NCI-H1048 (cell line): Measurements from ENCODE around the gene PUS7L.
"Not testable (repeated sequence)": the region's sequence is repeated elsewhere in the genome, so short reads cannot be mapped to it uniquely, and the experiment has no call there.

Experiments
- DNase-seq: peaks from one replicate; lab custom pipeline; 2025; lab: John Stamatoyannopoulos, UW

Gene PUS7L

DNA sequence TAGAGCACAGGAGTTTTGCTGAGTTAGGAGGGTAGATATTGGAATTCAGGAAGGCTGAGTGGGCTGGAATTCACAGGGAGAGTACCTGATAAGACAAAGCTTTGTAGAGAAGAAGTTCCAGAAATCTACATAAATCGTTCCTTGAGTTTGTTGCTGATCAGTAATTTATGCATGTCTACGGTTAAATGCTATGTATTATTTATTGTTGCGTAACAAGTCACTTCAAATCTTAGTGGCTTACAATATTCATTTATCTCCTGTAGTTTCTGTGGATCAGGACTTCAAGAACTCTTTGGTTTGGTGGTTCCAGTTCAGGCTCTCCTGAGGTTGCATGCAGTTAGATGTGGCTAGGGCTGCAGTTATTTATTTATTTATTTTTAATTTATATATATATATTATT lies 7.8 kb downstream of the PUS7L start:
- DNase-seq = no peak

DNA sequence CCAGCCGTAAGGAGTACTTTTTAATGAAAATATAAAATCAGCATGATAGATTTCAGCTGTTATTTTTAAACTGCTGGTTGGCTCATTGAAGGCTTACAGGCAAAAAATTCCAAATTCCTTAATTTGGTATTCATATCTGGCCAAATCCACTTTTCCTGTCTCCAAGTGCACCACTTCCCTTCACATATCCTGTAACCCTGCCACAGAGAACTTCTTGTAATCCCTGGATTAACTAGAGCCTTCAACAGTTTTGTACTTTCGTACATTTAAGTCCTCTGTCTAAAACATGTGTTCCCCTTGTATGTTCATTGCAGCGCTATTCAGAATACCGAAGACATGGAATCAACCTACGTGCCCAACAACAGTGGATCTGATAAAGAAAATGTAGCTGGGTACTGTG lies 9.6 kb downstream of the PUS7L start:
- DNase-seq = no peak

GRCh38 chr12:43744826-43745225 lies 13.8 kb downstream of the PUS7L start:
- no peak for DNase-seq

DNA sequence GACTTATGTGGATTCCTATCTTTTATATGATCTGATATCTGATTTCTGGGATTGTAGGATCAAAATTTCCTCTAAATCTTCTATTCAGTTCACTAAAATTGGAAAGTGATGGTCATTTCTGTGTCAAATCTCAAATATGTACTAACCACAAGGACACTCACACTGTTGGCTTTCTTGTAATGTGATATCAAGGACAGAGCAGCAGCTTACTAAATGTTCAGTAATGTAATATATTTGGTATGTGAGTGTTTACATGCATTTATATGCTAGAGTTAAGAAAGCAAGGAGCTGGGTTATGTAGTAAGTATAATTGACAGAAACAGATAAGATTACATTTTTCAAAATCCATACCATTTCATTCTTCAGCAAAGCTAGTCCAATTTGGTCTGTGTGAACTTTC lies 16.5 kb downstream of the PUS7L start:
- DNase-seq = no peak

DNA sequence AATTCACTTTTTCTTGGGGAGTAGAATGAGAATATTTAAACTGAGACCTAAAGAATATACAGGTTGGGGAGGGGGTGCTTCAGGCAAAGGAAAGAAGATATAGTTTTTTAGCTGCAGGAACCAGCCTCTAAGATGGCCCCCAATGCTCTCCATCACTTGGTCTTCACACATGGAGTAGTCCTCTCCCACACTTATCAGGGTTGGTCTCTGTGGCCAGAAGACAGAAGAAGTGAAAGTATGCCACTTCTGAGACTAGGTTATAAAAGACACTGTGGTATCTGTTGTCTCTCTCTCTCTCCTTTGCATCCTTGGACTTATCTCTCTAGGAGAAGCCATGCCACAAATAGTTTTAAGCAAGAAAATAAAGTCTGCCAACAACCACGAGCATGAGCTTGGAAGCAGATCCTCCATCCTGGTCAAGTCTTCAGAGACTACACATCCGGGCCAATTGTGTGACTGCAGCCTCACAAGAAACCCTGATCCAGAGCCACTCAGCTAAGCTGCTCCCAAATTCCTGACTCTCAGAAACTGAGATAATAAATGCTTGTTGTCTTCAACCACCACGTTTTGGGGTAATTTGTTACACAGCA lies 18.0 kb downstream of the PUS7L start:
- DNase-seq = no peak

- no peak for DNase-seq
These were observed 20.9 kb downstream of the PUS7L start for GRCh38 chr12:43737646-43738045.

- no peak for DNase-seq
These were observed 21.6 kb downstream of the PUS7L start for GRCh38 chr12:43736927-43737440.

DNA sequence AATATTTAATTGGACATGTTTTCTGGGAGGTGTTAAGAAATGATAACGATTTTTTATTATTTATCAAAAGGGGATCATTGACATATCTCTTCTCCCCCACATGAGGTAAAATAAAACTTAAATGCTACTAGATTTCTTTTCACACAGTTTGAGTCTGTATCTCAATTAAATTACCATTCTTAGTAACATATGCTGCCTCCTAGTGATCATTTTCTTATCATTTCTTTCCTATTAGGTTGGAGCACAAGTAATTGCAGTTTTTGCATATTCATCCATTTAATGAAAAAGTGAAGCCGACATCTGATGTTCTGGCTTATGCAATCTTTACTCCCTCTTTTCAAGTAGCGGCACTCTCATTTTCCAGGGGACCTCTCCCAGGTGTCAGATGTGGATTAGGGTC lies 24.9 kb downstream of the PUS7L start:
- no peak for DNase-seq

DNA sequence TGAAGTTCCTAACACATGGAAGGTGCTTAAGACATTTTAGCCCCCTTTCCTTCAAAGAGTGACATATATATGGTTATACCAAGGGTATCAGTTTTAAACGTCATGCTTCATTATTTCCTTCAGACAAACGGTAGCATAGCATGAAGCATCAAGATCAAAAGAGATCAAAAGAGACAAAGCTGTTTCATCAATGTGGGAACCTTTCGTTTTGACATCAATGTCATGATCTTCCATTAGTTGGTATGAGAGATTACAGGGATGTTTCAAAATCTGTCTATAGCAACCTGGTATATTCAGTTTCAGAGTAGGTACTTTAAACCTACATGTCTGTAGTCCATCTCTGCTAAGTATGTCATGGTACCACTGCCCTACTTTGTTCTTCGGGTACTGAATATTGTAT lies 28.3 kb downstream of the PUS7L start:
- no peak for DNase-seq

- DNase-seq = no peak
These were observed 29.9 kb downstream of the PUS7L start for GRCh38 chr12:43728698-43729097.

GRCh38 chr12:43728117-43728516 lies 30.5 kb downstream of the PUS7L start:
- no peak for DNase-seq

GRCh38 chr12:43723134-43723533 lies 35.5 kb downstream of the PUS7L start:
- no peak for DNase-seq

DNA sequence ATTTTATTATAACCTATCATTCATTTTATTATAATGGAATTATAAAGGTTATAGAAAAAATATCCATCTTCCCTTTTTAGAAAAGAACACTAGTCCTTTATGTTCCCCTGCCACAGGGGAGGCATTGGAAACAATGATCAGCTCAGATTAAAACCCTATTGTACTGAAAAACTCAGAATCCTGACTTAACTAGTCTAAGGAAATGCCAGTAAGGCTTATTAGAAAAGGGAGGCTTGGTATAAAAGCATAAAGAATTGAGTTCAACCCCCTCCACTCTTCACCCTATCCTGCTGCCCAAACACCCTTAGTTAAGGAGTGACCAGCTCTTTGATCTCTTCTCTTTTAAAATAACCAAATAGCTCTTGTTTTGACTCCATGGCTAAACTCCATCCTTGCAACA lies 36.0 kb downstream of the PUS7L start:
- no peak for DNase-seq

DNA sequence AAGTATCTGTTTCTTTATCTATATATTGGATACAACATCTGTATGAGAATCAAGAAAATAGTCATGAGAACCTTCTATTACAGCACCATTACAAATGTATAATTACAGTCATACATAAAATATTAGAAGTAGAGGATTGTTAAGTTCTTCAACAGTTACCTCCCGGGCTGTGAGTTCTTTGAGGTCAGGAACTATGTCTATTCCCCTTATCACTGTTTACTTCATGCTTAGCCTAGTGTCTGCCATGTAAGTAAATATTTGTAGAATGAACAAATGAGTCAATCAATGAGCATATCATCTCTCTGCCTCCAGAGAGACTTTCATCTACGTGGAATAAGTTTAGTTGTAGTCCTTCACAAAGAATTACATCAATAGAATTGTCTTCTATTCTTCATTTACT lies 47.2 kb downstream of the PUS7L start:
- DNase-seq = no peak

- not testable (repeated sequence) for DNase-seq
These were observed 54.8 kb downstream of the PUS7L start for GRCh38 chr12:43703772-43704171.

- not testable (repeated sequence) for DNase-seq
These were observed 57.4 kb downstream of the PUS7L start for GRCh38 chr12:43701194-43701593.

DNA sequence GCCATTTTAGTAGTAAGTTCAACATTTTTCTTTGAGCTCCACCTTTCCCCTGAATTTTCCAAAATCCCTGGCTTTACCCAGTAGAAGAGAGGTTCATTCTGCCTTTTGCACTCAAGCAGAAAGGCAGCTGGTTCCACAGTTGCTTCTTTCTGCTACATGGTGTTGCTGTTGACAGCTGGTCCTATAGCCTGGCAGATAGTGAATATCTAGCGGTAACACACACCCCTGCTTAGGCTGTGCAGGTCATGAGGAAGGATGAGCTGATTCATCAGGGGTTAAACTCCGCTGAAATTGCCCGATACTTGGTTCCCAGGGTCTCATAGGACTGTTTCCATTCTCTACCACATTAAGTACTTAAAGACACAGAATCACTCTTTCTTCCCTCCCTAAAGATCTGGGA lies 62.4 kb downstream of the PUS7L start:
- DNase-seq = no peak

- DNase-seq = no peak
These were observed 63.7 kb downstream of the PUS7L start for GRCh38 chr12:43694879-43695278.

GRCh38 chr12:43692064-43692463 lies 66.5 kb downstream of the PUS7L start:
- no peak for DNase-seq

DNA sequence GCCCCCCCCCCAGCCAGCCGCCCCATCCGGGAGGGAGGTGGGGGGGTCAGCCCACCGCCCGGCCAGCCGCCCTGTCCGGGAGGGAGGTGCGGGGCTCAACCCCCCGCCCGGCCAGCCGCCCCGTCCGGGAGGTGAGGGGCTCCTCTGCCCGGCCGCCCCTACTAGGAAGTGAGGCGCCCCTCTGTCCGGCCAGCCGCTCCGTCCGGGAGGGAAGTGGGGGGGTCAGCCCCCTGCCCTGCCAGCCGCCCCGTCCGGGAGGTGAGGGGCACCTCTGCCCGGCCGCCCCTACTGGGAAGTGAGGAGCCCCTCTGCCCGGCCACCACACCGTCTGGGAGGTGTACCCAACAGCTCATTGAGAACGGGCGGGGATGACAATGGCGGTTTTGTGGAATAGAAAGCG lies 73.1 kb downstream of the PUS7L start:
- DNase-seq = not testable (repeated sequence)

DNA sequence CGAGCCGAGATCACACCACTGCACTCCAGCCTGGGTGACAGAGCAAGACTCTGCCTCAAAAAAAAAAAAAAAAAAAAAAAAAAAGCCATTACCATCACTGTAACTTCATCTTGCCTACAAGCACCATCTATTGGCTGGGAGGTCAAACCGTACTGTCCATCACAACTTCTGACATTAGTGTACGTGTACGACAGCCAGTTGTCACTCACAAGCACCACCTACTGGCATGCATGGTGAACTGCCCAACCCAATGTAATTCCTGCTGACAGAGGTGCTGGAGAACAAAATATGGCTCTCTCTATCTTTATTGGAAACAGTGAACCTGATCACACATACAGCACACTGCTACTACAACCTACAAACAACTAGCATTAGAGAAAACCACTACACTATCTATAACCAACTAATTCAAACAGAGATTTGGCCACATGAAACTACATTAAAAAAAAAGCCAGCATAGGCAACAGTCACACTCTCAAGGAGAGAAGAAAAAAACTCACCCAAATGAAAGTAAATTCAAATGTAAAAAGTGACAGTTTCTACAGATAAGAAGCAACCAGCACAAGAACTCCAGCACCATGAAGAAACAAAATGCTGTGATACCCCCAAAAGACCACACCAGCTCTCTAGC lies 82.3 kb downstream of the PUS7L start:
- no peak for DNase-seq

DNA sequence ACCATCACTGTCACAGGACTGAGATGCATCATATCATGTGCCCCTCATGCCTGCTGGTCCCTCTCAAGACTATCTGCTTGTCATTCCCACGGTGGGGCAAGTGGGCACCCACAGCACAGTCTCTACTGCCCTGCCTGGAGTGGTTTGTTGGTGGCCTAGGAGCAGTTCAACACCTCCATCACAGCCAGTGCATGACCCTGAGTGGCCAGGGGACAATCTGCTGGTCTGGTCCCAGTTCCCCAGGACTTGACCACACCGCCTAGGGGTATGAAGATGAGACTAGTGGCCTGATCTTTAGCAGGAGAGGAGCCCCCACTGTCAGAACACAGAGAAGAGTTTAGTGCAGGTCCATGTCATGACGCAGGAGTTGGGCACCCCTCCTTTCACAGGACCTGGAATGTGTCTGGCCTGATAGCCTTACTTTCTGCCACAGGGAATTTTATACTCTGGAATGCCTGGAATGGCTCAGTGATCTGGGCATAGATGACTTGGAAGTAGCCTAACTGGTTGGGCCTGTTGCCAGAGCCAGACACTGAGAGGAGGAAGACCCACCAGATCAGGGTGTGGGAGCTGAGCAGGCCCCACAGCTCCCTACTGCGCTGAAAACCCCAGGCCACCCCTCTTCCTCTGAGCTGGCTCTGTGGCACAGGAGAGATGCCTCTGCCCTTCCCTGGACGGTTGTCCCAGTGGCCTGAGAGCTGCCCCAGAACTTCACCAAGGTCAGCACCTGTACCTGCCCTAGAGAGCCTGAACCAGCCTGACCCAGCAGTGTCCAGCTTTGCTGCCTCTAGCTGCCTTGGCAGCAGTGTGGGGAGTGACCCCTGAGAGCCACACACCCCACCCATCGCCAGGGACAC lies 83.3 kb downstream of the PUS7L start:
- no peak for DNase-seq

- no peak for DNase-seq
These were observed 89.2 kb downstream of the PUS7L start for GRCh38 chr12:43669373-43669772.
